GM21423 (cell line): ENCODE measurements around the gene TUBA1C.
"Not testable (repeated sequence)": the region's sequence is repeated elsewhere in the genome, so short reads cannot be mapped to it uniquely, and the experiment has no call there.

Source experiments
- ATAC-seq: cut with Tn5 transposase; IDR thresholded peaks from one replicate; pipeline ENCODE4 v1.9.1; 2021; ENCODE audit warnings: mild to moderate bottlenecking, moderate library complexity; ENCODE audit not compliant: unreplicated experiment

The TUBA1C gene

DNA sequence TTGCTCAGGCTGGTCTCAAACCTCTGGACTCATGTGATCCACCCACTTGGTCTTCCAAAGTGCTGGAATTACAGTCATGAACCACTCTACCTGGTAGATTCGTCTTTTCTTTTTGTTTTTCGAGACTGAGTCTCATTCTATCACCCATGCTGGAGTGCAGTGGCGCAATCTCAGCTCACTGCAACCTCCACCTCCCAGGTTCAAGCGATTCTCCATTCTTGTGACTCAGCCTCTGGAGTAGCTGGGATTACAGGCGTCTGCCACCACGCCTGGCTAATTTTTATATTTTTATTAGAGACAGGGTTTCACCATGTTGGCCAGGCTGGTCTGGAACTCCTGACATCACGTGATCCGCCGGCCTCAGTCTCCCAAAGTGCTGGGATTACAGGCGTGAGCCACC, 9.4 kb upstream of the TUBA1C start:
- not testable (repeated sequence) for ATAC-seq

DNA sequence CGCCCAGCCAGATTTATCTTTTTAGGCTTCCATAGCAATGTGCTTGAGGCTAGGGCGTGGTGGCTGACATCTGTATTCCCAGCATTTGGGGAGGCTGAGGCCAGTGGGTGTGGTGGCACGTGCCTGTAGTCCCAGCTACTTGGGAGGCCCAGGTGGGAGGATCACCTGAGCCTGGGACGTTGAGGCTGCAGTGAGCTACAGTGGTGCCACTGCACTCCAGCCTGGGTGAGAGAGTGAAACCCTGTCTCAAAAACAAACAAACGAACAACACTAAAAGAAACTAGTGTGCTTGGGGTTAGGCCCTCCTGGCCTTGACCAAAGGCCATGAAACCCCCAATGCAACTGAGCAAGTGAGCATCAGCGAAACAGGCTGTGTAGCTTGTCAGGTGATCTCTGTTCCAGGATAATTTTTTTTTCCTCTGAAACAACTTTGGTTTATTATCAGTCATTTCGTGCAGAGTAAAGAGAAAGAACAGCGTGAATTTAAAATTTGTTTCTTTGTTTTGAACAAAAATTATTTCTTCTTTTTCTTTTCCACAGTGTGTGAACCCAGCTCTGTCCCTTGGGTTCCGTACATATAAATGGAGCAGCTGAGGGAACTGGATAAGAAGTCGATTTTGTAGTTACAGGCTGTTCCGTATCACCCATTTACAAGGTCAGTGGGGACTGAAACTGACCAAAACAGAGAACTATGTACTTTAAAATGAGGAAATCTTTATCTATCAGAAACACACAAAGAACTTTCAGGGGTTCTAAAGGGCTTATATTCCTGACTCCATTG, 8.8 kb upstream of the TUBA1C start:
- ATAC-seq: no peak

DNA sequence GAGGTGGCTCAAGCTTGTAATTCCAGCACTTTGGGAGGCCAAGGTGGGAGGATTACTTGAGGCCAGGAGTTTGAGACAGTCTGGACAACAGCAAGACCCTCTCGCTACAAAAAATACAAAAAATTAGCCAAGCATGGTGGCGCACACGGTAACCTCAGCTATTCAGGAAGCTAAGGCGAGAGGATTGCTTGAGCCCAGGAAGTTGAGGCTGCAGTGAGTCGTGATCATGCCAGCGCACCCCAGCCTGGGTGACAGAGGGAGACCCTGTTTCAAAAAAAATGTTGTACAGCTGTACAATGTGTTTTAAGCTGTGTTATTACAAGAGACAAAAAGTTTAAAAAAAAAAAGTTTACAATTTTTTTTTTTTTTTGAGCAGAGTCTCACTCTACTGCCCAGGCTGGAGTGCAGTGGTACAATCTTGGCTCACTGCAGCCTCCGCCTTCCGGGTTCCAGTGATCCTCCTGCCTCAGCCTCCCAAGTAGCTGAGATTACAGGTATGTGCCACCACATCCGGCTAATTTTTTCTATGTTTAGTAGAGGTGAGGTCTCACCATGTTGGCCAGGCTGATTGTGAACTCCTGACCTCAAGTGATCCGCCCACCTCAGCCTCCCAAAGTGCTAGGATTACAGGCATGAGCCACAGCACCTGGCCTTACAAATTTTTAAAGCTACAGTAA, 7.2 kb upstream of the TUBA1C start:
- not testable (repeated sequence) for ATAC-seq

DNA sequence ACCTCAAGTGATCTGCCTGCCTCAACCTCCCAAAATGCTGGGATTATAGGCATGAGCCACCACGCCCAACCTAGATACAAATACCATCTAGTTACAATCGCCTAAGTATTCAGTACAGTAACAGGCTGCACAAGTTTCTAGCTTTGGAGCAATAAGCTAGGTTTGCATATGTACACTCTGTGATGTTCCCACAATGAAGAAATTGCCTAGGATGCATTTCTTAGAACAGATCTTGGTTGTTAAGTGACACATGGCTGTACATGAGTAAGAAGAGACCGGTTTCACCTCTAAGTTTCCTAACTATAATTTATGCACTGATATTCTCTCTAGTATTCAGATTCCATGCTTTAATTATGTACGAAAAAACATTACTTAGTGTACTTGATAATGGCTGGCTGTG, 5.4 kb upstream of the TUBA1C start:
- no peak for ATAC-seq

DNA sequence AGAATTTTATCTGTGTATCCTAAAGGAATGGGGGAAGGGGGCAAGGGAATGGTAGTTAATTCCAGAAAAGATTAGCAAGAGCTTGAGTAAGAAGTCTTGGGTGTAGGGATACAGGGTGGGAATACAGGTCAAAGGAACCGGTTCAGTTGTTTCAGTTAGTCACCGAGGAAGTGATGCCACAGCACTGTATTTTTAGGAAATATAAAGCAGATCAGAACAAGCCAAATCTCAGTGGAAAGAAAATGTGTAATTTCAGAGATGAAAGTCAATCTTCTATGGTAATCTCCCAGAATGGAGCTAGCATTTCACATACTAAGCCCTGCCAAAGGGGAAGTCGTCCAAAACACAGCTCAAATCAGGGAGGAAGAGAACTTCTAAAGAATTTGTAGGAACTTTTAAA, 4.7 kb upstream of the TUBA1C start:
- ATAC-seq: no peak

DNA sequence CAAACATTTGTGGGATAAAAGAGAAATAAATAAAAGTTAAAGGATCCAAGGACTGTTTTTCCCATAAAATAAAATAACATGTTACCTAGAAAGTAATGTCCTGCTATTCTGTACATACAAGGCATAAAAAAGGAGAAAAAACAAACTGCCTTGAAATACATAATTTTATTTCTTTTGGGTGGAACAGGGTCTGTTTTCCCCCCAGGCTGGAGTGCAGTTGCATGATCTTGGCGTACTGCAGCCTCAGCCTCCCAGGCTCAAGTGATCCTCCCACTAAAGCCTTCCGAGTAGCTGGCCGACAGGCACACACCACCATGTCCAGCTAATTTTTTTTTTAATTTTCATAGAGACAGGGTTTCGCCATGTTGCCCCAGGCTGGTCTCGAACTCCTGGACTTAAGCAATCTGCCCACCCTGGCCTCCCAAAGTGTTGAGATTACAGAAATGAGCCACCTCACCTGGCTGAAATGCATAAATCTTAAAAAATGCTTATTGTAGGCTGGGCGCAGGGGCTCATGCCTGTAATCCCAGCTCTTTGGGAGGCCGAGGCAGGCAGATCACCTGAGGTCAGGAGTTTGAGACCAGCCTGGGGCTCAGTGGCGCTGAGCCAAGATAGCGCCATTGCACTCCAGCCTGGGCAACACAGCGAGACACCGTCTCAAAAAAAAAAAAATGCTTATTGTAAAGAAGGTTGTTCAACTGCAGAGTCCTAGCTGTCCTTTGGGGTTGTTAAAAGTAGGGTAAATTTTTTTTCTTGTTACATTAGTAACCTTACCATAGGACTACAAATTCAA, 4.1 kb upstream of the TUBA1C start:
- ATAC-seq: no peak

DNA sequence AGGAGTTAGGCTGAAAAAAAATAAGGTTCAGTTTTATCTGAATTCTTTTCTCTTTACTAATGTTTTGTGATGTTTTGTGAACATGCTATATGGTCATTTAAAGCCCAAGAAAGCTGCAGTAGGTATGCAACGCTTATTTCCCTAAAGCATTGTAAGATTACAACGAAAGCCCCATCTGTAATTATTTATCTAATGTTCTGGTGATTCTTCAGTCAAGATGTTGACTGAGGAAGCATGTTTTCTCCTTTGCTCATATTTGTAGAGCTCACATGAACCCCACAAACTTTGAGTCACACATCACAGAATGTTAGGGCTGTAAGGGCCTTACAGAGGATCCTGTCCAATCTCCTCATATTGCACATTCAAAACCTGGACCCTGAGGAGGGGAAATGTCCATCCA, 3.2 kb upstream of the TUBA1C start:
- ATAC-seq: no peak

DNA sequence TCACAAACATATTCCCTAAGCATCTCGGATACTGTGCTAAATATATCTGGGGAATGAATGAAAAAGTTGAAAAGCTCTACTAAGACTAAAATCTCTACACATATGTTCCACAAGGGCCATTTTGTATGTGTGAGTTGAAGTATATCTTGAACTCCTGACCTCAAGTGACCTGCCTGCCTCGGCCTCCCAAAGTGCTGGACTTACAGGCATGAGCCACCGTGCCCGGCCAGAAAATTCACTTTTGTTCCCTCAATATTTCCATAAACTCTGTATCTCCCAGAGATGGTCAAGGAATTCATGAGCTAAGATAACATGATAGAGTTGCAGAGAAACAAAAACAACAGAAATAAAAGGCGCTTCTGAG, 1.5 kb upstream of the TUBA1C start:
- ATAC-seq: no peak

DNA sequence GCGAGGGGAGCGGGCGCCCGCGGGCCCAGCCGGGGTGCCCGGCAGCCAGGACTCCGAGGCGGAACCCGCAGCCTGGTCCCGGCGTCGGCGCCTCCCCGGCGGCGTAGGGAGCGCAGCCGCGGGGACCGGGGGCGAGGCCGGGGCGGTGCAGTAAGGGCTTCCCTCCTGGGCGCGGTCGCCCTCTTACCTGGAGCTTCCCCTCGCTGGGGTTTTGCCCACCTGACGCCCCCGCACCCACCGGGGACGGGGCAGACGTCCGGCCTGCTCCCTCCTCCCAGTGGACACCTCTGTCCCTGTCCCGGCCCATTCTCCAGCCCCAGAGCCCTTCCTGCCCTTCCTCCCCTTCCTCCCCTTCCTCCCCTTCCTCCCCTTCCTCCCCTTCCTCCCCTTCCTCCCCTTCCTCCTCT, 413 bp upstream of the TUBA1C start:
- peak; percentile 15 for ATAC-seq

DNA sequence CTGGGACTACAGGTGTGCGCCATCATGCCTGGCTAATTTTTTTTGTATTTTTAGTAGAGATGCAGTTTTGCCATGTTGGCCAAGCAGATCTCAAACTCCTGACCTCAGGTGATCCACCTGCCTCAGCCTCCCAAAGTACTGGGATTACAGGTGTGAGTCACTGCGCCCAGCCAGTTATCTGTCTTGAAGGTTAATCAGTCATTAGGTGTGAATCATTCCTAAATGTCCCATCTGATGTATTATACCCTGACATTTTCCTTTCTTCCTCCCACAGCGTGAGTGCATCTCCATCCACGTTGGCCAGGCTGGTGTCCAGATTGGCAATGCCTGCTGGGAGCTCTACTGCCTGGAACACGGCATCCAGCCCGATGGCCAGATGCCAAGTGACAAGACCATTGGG, 4.3 kb downstream of the TUBA1C start:
- ATAC-seq: not testable (repeated sequence)

DNA sequence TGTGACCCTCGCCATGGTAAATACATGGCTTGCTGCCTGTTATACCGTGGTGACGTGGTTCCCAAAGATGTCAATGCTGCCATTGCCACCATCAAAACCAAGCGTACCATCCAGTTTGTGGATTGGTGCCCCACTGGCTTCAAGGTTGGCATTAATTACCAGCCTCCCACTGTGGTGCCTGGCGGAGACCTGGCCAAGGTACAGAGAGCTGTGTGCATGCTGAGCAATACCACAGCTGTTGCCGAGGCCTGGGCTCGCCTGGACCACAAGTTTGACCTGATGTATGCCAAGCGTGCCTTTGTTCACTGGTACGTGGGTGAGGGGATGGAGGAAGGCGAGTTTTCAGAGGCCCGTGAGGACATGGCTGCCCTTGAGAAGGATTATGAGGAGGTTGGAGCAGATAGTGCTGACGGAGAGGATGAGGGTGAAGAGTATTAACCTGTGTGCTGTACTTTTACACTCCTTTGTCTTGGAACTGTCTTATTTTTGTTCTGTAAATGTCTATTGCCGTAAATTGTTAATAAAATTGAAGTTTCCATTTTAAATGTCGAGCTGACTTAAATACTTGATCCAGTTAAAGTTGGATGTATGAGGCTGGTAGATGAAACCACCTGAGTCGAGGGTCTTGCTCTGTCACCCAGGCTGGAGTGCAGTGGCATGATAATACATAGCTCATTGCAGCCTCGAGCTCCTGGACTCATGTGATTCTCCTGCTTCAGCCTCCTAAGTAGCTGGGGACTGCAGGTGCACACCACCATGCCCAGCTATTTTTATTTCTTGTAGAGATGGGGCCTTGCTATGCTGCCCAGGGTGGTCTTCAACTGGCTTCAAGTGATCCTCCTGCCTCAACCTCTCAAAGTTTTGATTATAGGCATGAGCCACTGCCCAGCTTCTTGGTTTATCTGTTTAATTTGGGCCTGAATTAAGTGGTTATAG, 8.2 kb downstream of the TUBA1C start:
- ATAC-seq: no peak

DNA sequence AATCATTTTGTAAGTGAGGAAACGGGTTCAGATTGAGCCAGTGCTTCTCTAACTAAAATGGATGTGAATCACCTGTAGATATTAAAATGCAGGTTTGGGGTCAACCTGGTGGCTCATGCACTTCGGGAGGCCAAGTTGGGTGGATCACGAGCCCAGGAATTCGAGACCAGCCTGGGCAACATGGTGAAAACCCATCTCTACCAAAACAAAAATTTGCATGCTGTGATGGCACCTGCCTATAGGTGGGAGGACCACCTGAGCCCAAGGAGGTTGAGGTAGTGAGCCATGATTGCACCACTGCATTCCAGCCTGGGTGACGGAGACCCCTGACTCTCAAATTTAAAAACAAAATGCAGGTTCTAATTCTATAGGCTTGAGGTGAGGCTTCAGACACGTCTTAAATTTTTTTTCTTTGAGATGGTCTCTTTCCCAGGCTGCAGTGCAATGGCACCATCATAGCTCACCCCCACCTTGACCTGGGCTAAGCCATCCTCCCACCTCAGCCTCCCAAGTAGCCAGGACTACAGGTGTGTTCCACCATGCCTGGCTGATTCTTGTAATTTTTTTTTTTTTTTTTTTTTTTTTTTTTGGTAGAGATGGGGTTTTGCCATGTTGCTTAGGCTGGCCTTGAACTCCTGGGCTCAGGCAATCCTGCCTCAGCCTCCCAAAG, 9.0 kb downstream of the TUBA1C start:
- no peak for ATAC-seq

DNA sequence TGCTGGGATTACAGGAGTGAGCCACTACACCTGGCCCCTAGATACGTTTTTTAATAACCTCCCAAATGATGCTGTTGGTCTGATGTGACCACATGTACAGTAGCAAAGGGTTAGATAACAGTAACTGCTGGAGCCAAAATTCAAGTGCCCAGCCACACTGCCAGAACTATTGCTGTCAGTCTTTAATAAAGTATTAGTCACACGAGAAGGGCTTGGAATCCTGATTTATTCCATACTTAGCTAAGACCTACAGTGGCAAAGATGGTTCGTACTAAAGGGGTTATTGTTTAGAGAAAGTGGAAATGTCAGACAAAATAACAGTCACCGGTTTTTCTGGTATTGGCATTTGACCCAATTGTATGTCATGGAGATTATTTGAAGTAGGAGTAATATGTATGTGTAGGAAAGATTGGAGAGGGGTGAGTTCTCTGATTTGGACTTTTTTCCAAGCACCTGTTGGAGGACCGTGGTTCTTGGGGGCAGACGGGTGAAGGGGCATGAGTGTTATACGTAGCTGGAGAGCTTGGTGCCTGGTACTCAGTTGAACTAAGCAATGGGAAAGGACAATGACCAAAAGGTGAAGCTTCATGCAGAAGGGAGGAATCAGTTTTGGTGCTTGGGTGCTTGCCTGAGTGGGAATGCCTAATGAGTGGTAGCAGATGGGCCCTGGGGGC, 9.7 kb downstream of the TUBA1C start:
- ATAC-seq: no peak

DNA sequence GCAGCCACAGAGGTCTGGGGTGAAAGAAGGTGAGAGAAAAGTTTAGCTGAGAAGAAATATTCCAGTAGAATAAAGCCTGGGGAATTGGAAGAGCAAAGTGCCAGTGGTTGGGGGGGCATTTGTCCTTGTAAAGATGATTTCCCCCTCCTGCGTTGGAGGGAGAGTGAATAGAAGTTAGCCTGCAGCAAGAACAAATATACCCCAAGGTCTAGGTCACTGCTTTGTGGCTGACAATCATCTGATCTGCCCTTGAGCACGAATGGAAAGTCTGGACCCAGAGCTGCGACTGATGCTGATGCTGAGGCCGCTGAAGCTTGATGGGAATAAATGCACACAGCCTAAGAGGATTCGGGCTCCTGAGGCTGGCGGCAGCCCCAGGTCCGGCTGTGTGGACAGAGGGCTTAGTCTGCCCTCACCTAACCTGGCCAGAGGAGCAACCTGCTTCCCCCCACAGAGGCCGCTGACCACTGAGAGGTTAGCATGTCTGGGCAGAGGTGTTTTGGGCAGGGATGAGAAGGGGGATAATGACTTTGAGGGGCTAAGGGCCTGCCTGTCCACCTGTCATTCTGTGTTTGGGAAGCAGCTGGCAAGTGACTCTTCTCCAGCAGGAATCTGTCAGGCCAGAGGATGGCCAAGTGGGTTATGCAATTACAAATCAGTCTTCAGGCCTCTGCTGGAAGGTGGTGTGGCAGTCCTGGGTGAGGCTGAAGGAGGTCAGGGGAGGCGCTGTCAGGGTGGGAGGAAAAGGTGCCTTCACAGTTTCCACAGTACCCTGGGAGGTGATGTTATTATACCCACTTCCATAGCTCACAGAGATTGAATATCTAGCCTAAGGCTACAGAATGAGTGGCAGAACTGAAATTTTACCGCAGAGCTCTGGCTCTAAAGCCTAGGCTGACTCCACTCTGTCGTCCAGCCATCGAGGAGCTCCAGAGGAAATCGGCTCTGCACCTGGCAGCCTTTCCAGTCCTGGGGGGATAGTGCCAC, 11.7 kb downstream of the TUBA1C start:
- no peak for ATAC-seq

DNA sequence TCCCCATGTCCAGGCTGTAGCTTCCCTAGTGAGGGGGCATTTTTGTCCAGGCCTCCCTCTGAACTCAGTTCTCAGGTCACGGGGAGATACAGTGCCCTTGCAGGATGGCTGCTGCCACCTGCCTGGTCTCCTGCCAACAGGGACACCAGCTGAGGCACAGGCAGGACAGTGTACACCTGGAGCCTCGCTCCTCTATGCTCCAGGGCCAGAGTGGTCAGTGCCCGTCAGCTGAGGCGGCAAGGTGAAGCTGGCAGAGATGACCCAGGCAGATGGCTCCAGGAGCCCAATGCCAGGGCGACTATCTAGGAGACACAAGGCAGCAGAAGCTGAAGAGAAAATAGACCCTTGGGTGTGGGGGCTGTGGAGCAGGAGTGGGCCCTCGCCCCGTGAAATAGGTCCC, 12.6 kb downstream of the TUBA1C start:
- no peak for ATAC-seq

DNA sequence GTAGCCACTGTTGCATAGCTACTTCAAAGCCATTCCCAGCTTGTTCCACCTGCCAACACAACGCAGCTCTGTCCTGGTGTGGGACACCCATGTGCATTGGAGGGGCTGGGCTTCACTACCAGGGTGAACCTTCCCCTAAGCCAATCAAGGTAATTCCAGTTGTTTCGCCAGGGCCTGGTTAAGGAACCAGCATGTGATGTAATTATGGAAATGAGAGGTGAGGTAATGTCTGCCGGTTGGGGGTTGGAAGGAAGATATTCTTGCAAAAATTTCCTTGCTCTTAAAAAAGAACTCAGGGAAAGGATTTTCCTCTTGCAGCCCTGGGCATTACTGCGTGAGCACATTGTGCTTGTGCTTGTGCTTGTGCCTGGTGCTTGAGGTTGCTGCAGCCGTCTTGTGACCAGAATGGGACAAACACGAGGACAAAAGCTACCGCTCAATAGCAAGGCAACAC, 14.9 kb downstream of the TUBA1C start:
- ATAC-seq: no peak

DNA sequence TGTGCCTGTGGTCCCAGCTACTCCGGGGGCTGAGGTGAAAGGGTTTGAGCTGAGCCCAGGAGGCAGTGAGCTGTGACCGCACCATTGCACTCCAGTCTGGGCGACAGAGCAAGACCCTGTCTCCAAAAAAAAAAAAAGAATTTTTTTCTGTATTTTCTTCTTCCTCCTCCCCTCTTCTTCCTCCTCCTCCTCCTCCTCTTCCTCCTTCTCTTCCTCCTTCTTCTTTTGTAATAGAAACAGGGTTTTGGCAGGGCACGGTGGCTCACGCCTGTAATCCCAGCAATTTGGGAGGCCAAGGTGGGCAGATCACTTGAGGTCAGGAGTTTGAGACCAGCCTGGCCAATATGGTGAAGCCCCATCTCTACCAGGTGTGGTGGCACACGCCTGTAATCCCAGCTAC, 15.7 kb downstream of the TUBA1C start:
- ATAC-seq: not testable (repeated sequence)

DNA sequence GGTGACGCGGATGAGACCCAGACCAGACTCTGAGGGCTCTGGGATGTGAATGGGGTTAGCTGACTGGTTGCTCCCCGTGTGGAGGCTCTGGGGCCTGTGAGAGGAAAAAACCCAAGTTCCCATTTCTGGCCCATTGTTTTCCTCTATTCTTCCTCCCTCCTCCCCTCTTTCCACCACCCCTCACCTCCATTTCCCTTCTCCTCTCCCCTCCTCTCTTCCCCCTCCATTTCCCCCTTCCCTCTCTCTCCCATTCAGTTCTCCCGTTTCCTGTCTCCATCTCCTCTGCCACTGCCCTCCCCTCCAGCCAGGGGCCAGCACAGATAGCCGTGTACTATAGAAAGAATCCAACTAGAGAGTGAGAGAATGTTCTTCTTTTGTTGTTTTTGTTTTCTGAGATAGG, 17.4 kb downstream of the TUBA1C start:
- ATAC-seq: no peak
